NCI-H146 treated with DMSO at 0.1 percent for 48 hours (cell line): ENCODE data around the gene NIPBL.
"Not testable (repeated sequence)": the region's sequence is repeated elsewhere in the genome, so short reads cannot be mapped to it uniquely, and the experiment has no call there.

ENCODE experiments used
- DNase-seq: peaks from one replicate; lab custom pipeline; 2025; ENCODE audit not compliant: unreplicated experiment; lab: John Stamatoyannopoulos, UW

NIPBL gene

DNA sequence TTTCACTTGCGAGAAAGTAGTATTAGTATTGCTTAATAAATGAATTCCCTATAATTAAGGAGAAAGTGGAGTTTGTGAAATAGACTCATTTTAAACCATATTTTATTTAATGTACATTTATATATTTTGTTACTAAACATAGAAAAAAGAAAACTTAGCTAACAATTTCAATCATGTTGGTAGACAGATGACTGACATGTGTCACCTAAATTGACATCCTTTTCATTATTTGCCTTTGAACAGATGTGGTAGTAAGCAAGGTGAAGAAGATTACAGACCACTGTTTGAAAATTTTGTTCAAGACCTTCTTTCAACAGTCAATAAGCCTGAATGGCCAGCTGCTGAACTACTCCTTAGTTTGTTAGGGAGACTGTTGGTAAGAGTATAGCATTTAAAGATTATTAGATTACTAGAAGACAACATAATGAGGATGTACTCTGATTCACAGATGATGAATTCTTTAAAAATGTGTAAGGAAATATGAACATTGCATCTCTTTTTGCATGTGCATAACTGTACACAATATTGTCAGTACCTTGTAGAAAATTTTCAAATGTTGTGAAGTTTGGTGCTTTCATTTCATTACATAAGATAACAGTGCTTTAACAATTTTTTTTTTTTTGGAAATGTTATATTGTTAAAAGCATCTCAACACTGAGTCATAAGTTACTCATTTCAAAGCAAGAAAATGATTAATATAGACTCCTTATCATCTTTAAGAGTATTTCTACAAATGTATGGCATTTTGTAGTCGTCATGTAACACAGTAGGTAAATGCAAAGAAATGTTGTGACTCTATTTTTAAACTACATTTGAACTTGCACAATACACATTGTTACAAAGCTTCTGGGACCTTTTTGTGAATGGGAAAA lies 139.5 kb downstream of the NIPBL start:
- DNase-seq = no peak

DNA sequence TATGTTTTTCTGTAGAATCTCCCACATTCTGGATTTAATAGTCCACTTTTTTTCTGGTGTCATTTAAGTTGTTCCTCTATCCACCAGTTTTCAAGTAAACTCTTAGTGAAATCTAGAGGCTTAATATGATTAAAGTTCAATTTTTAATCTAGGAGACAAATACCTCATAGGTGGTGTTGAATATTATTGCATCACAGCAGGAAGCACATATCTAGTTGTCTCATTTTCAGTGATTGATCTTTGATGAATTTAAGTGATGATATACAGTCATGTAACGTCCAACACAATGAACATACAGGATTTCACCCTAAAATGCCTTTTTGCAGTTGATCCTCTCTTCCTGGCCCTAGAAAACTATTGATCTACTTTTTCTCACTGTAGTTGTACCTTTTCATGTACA lies 152.3 kb downstream of the NIPBL start:
- DNase-seq = no peak

GRCh38 chr5:37029436-37029835 lies 152.9 kb downstream of the NIPBL start:
- DNase-seq = no peak

GRCh38 chr5:37034955-37035354 lies 158.4 kb downstream of the NIPBL start:
- DNase-seq = no peak

DNA sequence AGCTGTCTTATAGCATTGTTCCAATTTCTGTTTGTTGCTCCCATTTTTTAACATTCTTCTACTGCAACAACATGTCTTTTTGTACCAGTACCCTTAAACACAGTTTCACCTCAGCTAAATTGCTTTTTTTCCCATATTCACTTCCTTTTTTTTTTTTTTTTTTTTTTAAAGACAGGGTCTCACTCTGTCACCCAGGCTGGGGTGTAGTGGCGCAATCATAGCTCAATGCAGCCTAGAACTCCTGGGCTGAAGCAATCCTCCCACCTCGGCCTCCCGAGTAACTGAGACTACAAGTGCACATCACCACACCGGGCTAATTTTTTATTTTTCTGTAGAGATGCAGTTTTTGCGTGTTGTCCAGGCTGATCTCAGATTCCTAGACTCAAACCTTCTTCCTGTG lies 161.3 kb downstream of the NIPBL start:
- DNase-seq = no peak

DNA sequence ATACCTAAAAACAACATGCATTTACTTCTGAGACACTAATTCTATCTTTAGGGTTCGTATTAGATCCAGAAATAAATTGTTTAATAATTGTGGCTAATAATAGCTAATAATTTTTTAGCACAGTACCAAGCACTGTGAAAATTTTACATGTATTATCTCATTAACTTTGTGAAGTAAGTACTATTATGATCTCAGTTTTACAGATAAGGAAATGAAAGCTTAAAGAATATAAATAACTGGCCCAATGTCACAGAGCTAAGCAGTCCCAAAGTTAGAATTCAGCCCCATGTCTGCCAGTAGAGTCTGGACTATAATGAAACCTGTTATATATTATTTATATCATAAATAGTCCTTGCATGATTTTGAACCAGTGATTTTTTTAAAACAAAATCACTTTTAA lies 163.3 kb downstream of the NIPBL start:
- no peak for DNase-seq

DNA sequence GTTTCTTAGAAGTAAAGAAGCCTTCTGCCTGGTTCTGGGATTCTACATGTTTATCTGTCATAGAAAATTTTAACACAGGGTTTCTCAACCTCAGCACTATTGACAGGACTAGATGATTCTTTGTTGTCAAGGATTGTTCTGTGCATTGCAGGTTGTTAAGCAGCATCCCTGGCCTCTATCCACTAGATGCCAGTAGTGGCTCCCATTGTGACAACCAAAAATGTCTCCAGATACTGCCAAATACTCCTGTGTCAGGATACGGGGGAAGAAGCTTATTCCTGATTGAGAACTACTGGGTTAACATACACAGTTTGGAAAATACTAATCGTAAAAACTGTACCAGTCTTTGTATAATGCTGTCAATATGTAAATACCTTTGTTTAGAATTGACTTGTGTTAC lies 167.1 kb downstream of the NIPBL start:
- no peak for DNase-seq

DNA sequence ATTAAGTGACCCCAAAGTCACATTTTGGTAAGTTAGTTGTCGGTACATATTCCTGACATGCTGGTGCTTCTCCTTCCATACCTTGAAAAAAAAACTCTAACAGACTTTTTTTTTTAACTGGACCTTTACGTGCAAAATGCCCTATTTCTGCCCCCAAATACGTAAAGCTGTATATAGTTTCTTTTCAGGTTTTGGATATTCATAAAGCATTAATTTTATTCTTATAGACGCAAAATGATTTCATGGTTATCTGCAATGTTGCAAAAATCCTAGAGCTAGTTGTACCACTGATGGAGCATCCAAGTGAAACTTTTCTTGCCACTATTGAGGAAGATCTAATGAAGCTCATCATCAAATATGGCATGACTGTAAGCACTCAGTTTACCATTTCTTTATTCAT lies 167.6 kb downstream of the NIPBL start:
- DNase-seq = no peak

DNA sequence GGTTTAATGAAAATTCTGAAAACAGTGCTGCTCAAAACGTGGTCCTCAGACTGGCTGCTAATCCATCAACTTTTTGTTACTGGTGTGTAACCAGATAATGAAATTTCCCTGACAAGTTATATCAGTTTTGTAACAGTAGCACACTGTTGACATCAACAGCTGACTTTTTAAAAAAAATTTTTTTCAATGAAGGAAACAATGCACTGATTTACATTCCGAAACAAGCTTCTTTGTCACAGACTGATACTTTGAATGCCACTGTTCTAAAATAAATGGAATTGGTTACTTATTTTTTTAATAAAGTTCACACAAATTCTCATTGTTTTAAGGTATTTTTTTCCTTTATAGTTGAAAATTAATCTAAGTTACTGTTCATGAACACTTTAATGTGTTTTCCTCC lies 169.1 kb downstream of the NIPBL start:
- DNase-seq = no peak

GRCh38 chr5:37047947-37048346 lies 171.4 kb downstream of the NIPBL start:
- no peak for DNase-seq

DNA sequence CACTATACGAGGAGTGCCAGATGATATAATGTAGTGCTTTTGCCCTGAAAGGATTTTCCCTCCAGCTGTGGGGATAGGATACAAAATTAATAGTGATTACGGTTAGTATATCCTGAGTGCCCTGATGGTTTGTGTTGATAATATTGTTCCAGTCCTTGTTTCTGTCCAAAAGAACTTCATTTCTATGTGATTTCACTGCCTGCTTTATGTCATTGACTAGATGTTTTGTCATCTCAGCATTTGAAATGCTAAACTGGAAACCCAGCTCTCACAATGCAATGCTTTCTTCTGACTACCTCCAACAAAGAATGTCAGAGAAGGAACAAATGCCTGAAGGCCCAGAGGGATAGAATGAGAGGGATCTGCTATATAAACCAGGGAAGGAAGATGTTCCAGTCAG lies 177.8 kb downstream of the NIPBL start:
- no peak for DNase-seq

DNA sequence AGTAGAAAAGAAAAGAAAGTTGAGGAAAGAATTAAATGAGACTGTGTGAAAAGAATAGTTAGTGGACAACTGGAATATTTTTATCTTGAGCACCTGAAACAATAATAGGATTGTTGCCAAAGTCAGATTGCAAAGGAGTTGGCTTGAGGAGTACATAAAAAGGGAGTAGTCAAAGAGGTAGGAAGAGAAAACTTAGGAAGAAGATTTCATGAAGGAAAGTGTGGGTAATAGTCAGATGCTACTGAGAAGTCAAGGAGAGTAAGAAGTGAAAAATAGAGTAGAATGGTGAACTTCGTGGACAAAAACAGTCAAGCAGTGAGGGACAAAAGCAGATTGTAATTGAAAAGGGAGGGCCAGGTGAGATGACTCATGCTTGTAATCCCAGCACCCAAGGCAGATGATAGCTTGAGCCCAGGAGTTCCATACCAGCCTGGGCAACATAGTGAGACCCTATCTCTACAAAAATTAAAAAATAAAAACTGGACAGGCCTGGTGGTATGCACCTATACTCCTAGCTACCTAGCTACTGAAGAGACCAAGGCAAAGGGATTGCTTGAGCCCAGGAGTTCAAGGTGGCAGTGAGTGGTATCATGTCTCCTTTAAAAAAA lies 178.9 kb downstream of the NIPBL start:
- DNase-seq = no peak

- DNase-seq = no peak
Observed at GRCh38 chr5:37056762-37057161, 180.2 kb downstream of the NIPBL start.

GRCh38 chr5:37060030-37060429 lies 183.5 kb downstream of the NIPBL start:
- DNase-seq = no peak

- DNase-seq = no peak
Observed at GRCh38 chr5:37063739-37064138, 187.2 kb downstream of the NIPBL start.

DNA sequence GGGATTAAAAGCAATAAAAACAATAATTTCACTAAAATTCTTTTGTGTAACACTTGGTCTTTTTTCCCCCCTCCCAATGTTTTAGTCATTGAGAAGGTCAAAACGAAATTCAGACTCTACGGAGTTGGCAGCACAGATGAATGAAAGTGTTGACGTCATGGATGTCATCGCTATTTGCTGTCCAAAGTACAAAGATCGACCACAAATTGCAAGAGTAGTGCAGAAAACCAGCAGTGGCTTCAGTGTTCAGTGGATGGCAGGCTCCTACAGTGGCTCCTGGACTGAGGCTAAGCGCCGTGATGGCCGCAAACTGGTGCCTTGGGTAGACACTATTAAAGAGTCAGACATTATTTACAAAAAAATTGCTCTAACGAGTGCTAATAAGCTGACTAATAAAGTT lies 187.9 kb downstream of the NIPBL start:
- no peak for DNase-seq

DNA sequence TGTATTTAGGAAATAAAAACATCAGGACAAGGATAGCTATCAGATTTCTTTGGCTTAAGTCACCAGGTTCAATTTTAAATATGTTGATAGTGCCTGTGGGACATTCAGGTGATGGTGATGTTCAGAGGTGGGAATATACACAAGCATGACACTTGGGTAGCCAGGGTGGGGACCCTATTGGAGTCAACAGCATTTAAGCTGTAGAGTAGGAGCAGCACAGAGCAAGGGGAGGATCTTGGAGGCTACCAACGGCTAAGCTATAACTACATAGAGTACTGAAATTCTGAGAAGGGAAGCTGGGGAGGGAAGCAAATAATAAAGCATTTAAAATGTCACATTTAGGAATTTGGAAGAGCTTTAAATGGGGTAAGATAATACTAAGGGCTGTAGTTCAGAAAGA lies 194.9 kb downstream of the NIPBL start:
- no peak for DNase-seq

DNA sequence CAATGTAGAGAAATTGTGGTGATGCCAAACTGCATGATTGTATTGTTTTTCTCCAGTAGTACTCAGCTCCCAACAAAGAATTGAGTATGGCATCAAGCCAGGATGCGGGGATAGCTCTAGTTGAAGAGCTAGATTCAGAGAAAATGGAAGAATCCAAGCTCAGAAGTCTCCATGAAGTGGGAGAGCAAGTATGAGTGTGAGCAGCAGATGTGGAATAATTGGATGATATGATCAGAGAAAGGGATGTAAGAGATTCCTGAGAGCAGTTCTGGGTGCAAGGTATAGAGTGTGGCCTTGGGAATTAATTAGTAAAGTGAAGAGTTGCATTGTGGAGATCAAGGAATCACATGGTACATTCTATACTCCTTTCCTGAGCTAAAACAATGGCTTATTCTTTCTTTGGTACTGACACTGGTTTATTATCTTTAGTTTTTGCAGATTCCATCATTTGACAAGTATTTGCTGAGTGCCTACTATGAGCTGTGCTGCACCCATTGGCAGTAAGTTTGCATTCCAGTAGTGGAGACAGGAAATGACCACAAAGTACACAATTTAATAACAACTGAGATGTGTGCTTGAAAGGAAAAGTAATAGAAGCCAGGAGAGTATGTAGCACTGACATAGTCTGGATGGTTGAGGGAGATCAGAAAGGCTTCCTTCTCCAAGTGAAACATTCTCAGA lies 195.5 kb downstream of the NIPBL start:
- no peak for DNase-seq

GRCh38 chr5:37075399-37075950 lies 198.9 kb downstream of the NIPBL start:
- no peak for DNase-seq

- no peak for DNase-seq
Observed at GRCh38 chr5:37077146-37077545, 200.6 kb downstream of the NIPBL start.

DNA sequence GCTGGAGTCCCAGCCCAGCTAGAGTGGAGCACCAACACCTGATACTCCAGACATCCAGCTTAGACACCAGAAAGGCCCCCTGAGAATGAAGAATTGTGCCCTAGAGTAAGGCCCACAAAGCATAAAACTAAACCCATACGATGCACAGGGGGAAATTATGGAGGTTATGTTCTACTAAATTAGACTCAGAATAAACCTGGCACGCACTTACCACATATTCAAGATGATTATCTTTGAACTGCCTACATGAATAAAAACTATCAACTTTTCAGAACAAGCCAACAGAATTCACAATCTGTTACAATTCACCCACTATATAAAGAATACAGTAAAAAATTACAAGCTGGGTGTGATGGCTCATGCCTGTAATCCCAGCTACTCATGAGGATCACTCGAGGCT lies 204.1 kb downstream of the NIPBL start:
- no peak for DNase-seq

DNA sequence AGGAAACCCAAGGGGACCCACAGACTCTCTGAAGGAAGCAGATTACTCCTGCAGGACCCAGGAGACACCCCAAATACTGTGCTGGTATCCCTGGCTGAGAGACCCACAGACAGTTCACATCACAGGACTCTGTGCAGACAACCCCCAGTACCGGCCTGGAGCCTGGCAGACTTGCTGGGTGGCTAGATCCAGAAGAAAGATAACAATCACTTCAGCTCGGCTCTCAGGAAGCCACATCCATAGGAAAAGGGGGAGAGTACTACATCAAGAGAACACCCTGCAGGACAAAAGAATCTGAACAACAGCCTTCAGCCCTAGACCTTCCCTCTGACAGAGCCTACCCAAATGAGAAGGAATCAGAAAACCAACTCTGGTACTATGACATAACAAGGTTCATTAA lies 206.4 kb downstream of the NIPBL start:
- DNase-seq = not testable (repeated sequence)
